GM19324 (cell line): ENCODE data around the gene ESPNL.
"Not testable (repeated sequence)": the region's sequence is repeated elsewhere in the genome, so short reads cannot be mapped to it uniquely, and the experiment has no call there.

Source experiments
- ATAC-seq: cut with Tn5 transposase; IDR thresholded peaks from one replicate; pipeline ENCODE4 v1.9.1; 2021; ENCODE audit warnings: mild to moderate bottlenecking, moderate library complexity; ENCODE audit not compliant: unreplicated experiment, low FRiP score

The ESPNL gene

DNA sequence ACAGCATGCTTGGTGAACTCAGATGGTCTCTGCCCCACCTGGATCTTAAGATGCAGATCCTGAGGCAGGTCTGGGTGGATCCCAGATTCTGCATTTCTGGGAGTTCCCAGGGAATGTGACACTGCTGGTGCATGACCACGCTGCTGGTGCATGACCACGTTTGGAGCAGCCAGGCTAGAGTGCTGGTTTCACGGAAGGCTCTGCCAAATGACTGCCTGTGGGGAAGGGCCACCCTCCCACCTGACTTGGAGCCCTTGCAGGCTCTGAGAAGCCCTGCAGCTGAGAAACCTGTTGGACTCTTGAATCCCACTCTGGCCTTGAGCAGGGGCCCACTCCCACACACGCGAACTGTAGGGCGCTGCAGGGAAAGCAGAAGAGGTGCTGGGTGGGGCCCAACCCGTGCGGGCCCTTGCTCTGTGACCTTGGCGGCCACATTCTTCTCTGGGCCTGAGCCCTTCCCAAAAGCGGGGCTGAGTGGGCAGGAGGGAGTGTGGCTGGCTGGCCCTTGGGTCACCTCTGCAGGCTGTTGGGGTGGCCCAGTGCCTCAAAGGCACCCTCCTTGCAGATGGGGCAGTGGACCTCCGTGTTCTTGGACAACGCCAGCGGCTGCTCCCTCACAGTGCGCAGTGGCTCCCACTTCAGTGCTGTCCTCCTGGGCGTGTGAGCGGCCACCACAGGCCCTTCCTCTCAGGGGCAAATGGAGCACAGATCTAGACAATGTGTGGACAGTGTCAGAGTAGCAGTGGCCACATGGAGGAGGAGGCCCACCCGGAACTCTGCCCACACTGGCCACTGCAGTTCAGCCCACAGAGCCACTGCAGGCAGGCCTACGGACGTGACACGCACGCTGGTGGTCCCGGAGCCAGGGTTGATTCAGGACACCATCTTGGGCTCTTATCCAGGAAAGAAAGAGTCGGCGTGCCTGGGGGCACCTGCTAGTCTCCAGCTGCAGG lies 66.5 kb downstream of the ESPNL start:
- no peak for ATAC-seq

DNA sequence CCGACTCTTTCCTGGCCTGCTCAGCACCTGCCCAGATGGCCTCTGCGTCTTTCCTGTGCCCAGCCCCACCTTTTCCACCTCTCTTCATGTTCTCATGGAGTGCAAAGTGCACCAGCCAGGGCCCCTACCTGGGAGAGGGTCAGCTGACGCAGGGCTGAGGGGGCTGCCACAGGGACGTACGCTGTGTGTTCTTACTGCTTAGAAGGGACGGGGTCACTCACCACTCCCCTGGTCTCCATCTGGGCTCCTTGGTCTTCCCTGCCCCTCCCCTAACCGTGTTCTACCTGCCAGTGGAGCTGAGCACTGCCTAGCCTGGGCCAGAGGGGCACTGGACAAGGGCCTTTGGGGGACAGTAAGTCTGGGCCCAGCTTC lies 67.2 kb downstream of the ESPNL start:
- no peak for ATAC-seq

DNA sequence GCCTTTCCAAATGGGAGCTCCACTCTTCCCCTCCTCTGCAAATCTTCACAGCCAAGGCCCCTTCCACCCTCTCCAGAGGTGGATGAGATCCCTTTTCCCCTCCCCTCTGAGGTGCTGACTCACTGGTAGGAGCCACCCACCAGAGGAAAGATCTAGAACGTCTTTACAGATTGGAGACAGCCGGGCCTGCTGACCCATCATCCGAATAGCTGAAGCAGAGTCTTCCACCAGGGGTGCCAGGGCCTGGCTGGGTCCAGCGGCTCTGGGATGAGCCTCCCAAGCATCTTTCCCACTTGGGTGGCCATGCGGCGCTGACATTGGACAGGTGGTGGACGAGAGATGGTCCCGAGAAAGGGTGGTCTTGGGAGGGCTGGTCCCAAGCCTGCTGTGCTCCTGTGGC lies 67.6 kb downstream of the ESPNL start:
- ATAC-seq: no peak

DNA sequence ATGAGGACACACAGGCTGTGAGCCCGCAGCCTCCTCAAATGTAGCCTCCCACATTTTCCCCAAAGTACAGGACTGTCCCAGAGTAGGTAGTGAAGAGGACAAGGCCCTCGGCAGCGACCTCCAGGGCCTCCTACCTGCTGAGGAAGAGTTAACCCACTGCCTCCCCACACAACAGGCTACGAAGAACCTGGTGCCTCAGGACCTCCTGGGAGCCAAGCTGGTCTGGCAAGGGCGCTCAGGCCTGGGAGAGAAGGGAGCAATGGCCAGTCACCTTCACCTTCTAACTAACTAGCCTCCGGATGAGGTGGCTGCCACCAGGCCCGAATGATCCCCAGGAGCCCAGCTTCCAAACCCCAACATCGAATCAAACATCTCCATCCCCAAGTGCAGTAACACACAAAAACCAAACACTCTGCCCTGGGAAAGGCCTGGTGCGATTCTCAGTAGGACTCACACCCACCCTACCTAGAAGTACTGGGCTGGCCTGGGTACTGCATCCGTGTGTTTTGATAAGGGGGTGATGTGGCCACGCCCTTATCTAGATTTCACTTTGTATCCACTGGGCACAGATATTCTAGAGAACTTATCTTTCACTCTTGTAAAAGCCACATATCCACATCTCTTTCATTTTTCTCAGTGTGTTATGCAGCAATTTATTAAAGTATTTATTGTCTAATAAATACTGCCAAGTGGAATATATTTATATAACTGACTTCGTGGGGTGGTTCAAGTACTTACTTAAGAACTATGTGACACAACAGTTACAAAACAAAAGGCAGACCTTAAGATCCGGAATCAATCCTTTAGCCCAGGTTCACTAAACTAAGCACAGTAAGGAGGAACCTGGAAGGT lies 68.3 kb downstream of the ESPNL start:
- ATAC-seq: no peak

DNA sequence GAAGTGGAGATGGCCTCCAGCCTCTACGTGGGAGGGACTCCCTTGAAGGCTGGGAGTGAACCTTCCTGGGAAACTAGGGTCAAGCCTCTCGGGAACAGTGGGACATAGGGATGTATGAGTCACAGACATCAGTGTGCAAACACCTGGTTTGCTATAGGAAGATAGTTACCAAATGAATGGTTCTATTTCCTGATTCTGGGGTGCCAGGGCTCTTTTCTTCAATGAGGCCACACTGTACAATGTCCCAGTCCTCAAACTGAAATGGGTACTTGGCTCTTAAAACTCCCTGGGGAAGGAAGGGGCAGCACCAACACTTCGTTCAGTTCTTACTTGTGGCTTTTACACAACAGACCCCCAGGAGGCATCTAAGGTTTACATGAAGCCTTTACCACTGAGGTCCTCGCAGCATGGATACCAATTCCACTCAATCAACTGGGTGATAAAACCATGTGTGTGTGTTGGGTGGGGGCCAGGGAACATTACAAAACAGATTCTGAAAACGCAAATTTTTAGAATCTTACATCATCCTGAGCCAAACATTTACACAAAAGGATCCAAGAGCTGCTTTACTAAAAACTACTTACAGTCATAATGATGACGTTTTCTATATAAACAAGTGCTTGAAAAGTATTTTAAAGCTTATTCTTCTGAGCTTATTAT lies 69.0 kb downstream of the ESPNL start:
- no peak for ATAC-seq

DNA sequence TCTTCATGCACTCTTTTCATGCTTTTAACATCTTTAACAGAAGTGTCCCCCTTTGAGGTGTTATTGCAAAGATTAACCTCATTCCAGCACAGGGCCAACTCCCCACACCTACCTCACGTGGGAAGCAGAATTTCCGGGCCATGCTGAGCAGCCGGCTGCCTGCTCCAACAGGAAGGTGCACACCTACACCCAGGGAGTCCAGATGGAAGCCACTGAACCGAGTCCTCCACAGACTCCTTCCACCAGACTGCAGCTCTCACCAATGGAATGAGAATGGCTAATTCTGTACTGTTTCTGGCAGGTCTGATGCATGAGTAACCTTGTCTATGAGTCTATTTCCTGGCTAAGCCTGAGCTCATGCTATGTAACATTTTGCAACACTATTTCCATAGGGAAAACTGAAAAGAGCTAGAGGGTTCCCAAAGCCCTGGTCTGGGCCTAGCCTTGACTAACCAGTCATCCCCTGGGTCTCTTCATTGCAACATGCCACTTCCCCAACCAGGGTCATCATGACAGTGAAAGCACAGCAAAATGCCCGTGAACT lies 69.6 kb downstream of the ESPNL start:
- ATAC-seq: no peak

DNA sequence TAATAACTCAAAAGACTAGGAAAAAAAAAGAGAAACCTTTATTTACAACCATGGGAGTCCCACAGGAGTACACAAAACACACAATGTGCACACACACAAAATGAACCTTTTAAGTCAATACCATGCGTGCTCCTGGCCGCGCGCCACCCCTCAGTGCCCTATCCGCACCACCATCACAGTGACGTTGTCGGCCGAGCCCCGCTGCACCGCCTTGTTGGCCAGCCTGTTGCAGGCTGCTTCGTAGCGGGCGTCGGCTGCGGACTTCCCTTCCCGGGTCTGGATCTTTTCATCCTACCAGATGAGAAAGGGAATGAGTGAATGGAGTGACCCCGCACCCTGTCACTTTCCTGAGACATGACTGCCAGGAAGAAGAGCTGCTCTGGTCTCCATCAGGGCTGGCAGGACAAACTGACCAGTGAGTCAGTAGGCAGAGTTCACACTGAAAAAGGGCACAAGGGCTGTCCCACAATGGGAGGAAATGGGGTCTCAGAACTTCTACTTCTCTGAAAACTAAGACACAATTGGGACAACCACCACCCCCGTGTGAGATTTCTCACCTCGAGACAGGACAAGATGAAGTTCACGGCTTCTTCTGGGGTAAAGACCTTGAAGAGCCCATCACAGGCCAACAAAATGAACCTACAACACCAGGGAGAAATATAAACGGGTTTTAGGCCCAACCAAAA lies 70.4 kb downstream of the ESPNL start:
- no peak for ATAC-seq

DNA sequence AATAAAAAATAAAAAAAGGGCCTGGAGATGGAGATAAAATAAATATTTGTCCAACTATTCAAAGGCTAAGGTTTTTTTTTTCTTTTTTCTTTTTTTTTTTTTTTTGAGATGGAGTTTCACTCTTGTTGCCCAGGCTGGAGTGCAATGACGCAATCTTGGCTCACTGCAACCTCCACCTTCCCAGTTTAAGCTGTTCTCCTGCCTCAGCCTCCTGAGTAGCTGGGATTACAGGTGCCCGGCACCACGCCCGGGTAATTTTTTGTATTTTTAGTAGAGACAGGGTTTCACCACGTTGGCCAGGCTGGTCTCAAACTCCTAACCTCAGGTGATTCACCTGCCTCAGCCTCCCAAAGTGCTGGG lies 70.9 kb downstream of the ESPNL start:
- ATAC-seq: not testable (repeated sequence)

DNA sequence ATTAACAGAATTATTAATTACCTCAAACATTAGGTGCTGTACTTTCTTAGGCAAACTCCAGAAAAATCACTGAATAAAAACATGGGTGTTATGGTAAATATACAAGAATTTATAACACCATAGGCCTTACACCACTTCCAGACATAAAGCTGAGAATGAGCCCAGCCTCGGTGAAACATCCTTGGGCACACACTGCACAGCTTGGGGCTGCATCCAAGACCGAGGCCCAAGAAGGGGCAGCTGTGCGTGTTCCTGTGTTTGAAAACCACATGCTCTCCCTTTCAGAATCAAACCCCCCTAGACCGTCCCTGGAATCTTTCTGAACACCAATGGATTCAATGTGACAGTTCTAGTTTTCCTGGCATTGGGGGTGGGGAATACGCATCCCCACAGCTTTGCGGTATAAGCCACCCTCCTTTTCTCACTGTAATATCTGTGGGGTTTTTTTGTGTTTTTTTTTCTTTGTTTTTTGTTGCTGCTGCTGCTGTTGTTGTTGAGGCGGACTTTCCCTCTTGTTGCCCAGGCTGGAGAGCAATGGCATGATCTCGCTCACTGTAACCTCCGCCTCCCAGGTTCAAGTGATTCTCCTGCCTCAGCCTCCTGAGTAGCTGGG lies 71.5 kb downstream of the ESPNL start:
- ATAC-seq: no peak

DNA sequence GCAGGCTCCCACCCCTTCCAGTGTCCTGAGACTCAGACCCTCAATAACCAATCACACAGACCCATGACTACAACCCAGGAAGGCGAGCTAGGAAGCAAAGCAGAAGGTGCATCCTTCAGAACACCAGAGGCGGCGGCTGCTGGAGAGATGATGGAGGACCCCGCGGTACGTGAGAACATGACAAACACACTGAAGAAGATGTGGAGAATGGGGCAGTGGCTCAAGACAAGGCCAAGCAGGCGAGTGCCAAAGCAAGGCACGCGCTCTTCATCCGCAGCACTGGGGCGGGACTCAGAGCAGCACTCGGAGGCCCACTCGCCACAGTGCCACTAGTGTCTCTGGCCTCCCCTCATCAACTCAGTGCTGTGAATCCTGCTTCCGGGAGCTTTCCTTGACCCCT lies 72.3 kb downstream of the ESPNL start:
- no peak for ATAC-seq

DNA sequence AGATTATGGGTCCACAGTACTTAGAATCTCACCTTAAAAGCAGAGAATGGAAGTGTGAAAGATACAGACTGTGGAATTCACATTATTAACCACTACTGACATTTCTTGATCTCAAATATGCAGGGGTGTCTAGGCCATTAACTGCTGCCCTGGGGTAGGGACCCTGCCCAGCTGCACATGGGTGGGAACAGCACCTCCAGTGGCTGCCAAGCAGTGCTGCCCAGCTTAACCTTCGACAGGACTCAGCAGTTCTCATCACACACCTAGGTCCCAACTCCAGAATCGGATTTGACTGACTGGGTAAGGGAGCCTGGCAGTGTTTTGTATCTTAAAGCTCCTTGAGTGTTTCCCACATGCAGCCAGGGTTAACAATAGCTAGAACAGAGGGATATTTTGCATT lies 73.6 kb downstream of the ESPNL start:
- ATAC-seq: no peak

DNA sequence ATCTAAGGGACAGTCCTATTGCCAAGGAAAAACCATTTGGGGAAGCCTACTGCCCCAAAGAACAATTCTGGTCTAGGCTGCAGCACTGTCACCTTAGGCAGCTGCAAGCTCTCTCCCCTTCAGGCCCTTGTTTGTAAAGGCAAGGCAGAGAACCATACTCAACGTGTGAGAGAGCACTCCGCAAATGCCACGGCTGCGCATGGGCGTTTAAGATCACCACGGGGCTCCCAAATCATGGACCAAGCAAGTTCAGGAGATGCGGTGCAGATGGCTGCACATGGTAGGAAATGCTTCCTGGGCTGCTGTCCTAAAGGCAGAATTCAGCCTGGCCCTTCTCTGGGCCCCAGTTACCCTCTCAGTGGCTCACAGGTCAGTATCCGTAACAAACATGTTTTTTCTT lies 74.2 kb downstream of the ESPNL start:
- ATAC-seq: no peak

DNA sequence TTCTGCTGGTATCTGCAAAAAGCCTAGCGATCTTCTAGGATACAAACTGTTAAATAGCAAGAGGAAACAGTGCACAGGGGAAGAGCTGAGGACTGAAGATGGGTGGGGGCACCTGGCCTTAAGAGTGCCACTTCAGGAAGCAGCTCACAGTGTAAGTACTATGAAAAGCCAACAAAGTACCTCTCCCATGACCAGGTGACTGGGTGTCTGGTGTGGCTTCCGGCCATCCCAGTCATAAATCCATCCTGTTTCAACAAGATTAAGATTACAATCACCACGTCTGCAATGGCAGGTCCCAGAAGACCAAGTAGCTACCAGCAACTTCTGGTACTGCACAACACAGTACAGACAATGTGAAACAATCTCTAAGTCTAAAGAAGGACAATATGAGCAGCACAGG lies 74.6 kb downstream of the ESPNL start:
- no peak for ATAC-seq

DNA sequence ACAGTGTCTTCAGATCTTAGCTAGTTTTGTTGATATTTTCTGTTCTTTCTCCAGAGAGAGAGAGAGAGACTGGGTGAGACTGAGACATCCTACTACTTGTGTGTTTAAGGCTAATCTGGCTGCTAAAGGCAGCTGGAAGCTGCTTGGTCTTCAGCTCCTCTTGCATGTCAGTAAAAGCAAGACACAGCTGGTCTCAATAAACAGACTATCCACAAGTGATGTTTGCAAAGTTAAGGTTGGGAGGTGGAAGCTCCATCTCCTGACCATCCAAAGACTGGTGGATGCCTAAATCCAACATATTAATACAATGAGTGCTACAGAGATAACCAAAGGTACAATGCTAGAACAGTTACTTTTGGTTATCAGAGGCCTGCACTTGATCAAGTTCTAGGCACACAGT lies 76.5 kb downstream of the ESPNL start:
- no peak for ATAC-seq

DNA sequence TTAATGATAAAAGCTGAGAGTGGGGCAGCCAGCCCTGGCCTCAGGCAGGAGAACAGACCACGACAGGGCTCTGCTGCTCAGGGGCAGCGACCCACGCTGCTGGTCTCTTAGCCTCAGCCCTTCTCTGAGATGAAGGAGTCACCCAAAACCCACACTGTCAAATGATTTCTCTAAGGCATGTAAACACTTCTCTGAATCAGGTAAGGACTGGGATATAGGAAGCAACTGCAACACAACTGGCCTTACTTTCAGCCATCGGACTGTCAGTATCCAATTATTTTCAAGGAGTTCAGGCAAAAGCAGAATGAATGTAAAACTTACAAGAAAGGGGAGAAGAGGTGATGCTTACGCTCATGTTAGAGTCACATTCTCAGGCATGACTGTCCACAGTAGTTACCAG lies 80.4 kb downstream of the ESPNL start:
- ATAC-seq: no peak

DNA sequence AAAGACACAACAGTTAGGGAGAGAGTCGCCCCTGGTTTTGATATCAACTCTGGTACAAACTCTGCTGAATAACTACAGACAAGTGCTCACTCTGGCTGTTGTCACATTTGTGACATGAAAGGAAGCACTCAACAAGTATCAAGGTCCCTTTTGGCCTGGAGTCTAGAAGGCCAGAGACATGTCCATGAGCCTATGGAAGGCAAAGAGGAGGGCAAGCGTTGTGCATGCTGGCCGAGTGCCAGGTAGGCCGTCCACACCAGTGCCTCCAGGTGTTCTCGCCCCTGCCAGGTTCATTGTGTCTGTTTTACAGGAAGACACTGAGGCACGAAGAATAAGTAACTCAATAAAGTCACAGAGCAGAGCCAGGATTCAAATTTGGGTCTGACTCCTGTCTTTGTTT lies 82.2 kb downstream of the ESPNL start:
- ATAC-seq: no peak
